Uterus (tissue), 4 donors: ENCODE results near the gene LHFPL6. TPM values are rescaled to one million over a fixed set of nuclear protein-coding genes. Genes with fewer than 3 reads are reported as not detected.

Experiments used
- DNase-seq, 2 donors: peaks; one replicate each; pipeline ENCODE4 v3.0.0-alpha.2; 2019 to 2020
- H3K27ac ChIP-seq, 2 donors: fragments of 200-600 bp; sonication (generic); 1 replicate in 1 of 2; 2 replicates in 1 of 2; pipeline ENCODE4 v1.5.1; 2016 to 2018
- H3K27me3 ChIP-seq, 2 donors: fragments of 200-600 bp; sonication (generic); one replicate each; pipeline ENCODE4 v1.5.1; 2018 to 2019; ENCODE audit warnings: control low read depth in 1 of 2
- H3K36me3 ChIP-seq, 2 donors: fragments of 200-600 bp; sonication (generic); one replicate each; pipeline ENCODE4 v1.5.1; 2019; ENCODE audit warnings: control low read depth in 1 of 2
- H3K4me1 ChIP-seq, 2 donors: fragments of 200-600 bp; sonication (generic); one replicate each; pipeline ENCODE4 v1.5.1; 2018 to 2019; ENCODE audit warnings: control low read depth in 1 of 2
- H3K4me3 ChIP-seq, 2 donors: fragments of 200-600 bp; sonication (generic); 1 replicate in 1 of 2; 2 replicates in 1 of 2; pipeline ENCODE4 v1.5.1; 2018 to 2019; ENCODE audit warnings: mild to moderate bottlenecking in 1 of 2
- H3K9me3 ChIP-seq, 2 donors: fragments of 200-600 bp; sonication (generic); one replicate each; pipeline ENCODE4 v1.5.1; 2019; ENCODE audit warnings: control low read depth in 1 of 2
- CTCF ChIP-seq, 4 experiments: fragments of 200-600 bp in 2 of 4; fragments of 450-650 bp in 2 of 4; sonication (generic) in 2 of 4; IDR thresholded peaks; one replicate each; pipeline ENCODE4 v1.5.1; 2016 to 2019; ENCODE audit warnings: antibody characterized with exemption in 4 of 4, mild to moderate bottlenecking in 2 of 4, moderate library complexity in 1 of 4
- POLR2A ChIP-seq, 2 donors: fragments of 450-650 bp; IDR thresholded peaks; one replicate each; pipeline ENCODE4 v1.6.1; 2016; ENCODE audit warnings: antibody characterized with exemption in 2 of 2, mild to moderate bottlenecking in 1 of 2, moderate library complexity in 1 of 2
- intact Hi-C: fragments of 100-400 bp; cut with DNase I; formaldehyde crosslinking; loops from one replicate; pipeline ENCODE4 v1.15.1; 2023; ENCODE audit warnings: low total_unique reads
- total RNA-seq, 4 donors: library from RNA; depleted of rRNA in 3 of 4; stranded (reverse); fragments of >200 nt in 3 of 4; gene quantifications; one replicate each; pipeline versions ENCODE4 v1.1.0 to v1.2.4, GENCODE V29; 2014 to 2023
- donor health status: DM: yes; HTN: yes; CAD: no.

LHFPL6 gene
- total RNA-seq, 4 donors from 2014 or later, result 37.9 to 105 (median 86.8) TPM

- Histone ChIP-seq H3K4me3 (no peak overlapping the region), H3K27me3 (no peaks in the 10 kb centered on the region), H3K9me3 (no peaks in the 10 kb centered on the region), H3K36me3 (no peaks in the 10 kb centered on the region), H3K27ac (no peak overlapping the region), H3K4me1 (no peaks in the 10 kb centered on the region)
- no peak for DNase-seq
- TF ChIP-seq POLR2A (IDR thresholded peaks at IDR 0.05) (no peak), CTCF (IDR thresholded peaks at IDR 0.05) (no peak)
- intact Hi-C loops, result no loop called here
Measured at GRCh38 chr13:39321574-39321973, 281.4 kb downstream of the LHFPL6 start.

- Histone ChIP-seq H3K27ac (peak overlapping the region in 1 of 2 donors; percentile 45), H3K4me1 (no peaks in the 10 kb centered on the region), H3K27me3 (no peaks in the 10 kb centered on the region), H3K9me3 (no peaks in the 10 kb centered on the region), H3K4me3 (no peak overlapping the region), H3K36me3 (no peaks in the 10 kb centered on the region)
- no peak for DNase-seq
- TF ChIP-seq CTCF (IDR thresholded peaks at IDR 0.05) (no peak), POLR2A (IDR thresholded peaks at IDR 0.05) (no peak)
- intact Hi-C loops, result no loop called here
Measured at GRCh38 chr13:39318161-39318560, 284.8 kb downstream of the LHFPL6 start.

- Histone ChIP-seq H3K4me1 (no peaks in the 10 kb centered on the region), H3K4me3 (no peak overlapping the region), H3K36me3 (no peaks in the 10 kb centered on the region), H3K27ac (peak overlapping the region; percentile 1 to 45), H3K27me3 (no peaks in the 10 kb centered on the region), H3K9me3 (no peaks in the 10 kb centered on the region)
- TF ChIP-seq POLR2A (IDR thresholded peaks at IDR 0.05), result no peak
- TF ChIP-seq CTCF (IDR thresholded peaks at IDR 0.05), result no peak
- DNase-seq, result peak; percentile 57 to 66
- intact Hi-C loops, result no loop called here
Measured at GRCh38 chr13:39317291-39317690, 285.7 kb downstream of the LHFPL6 start.

- intact Hi-C loops, result no loop called here
- Histone ChIP-seq H3K36me3 (no peaks in the 10 kb centered on the region), H3K27me3 (no peaks in the 10 kb centered on the region), H3K4me1 (no peaks in the 10 kb centered on the region), H3K27ac (no peak overlapping the region), H3K9me3 (no peaks in the 10 kb centered on the region), H3K4me3 (no peak overlapping the region)
- DNase-seq, result no peak
- TF ChIP-seq CTCF (IDR thresholded peaks at IDR 0.05), result no peak
- no peak for TF ChIP-seq POLR2A (IDR thresholded peaks at IDR 0.05)
Measured at GRCh38 chr13:39315796-39316195, 287.2 kb downstream of the LHFPL6 start.

GRCh38 chr13:39313721-39314120 is 289.3 kb downstream of the LHFPL6 start:
- Histone ChIP-seq H3K9me3 (no peaks in the 10 kb centered on the region), H3K4me1 (no peaks in the 10 kb centered on the region), H3K27ac (no peak overlapping the region), H3K27me3 (no peaks in the 10 kb centered on the region), H3K4me3 (no peak overlapping the region), H3K36me3 (no peaks in the 10 kb centered on the region)
- DNase-seq, result no peak
- intact Hi-C loops, result no loop called here
- TF ChIP-seq CTCF (IDR thresholded peaks at IDR 0.05) (no peak), POLR2A (IDR thresholded peaks at IDR 0.05) (no peak)
